RCC 7860 (cell line): ENCODE data around the gene DEFB115.
"Not testable (repeated sequence)": the region's sequence is repeated elsewhere in the genome, so short reads cannot be mapped to it uniquely, and the experiment has no call there.

Experiments used
- DNase-seq: peaks from one replicate; pipeline ENCODE4 v3.0.0-alpha.2; 2015; ENCODE audit warnings: low spot score
- FAIRE-seq: peaks from 2 replicates; lab custom pipeline; 2012; peaks lifted over from hg19 to GRCh38; lab: Jason Lieb, UNC

The DEFB115 gene

GRCh38 chr20:31257364-31257763 lies at the start of gene DEFB115:
Gene DEFB115, plus strand, starts transcription at chr20:31257664. Its CDS starts 0 bp downstream, at chr20:31257664.
- FAIRE-seq, result no peak
- DNase-seq, result no peak

GRCh38 chr20:31236953-31237352 lies 20.5 kb upstream of the DEFB115 start:
- DNase-seq (no peak), FAIRE-seq (no peak)

- FAIRE-seq (no peak), DNase-seq (no peak)
These were observed 19.7 kb upstream of the DEFB115 start for GRCh38 chr20:31237763-31238162.

GRCh38 chr20:31239139-31239538 lies 18.3 kb upstream of the DEFB115 start:
- FAIRE-seq, result no peak
- DNase-seq, result no peak

- no peak for DNase-seq
- FAIRE-seq, result no peak
These were observed 505 bp upstream of the DEFB115 start for GRCh38 chr20:31256959-31257358.

- DNase-seq, result peak; percentile 41
- FAIRE-seq, result no peak
These were observed 3.0 kb downstream of the DEFB115 start for GRCh38 chr20:31260326-31260932.

GRCh38 chr20:31274441-31274840 lies 17.0 kb downstream of the DEFB115 start:
- FAIRE-seq (no peak), DNase-seq (no peak)

GRCh38 chr20:31278178-31278577 lies 20.7 kb downstream of the DEFB115 start:
- DNase-seq (no peak), FAIRE-seq (no peak)

GRCh38 chr20:31284964-31285363 lies 27.5 kb downstream of the DEFB115 start:
- DNase-seq, FAIRE-seq: not testable (repeated sequence)

GRCh38 chr20:31308535-31309162 lies 51.2 kb downstream of the DEFB115 start, which contains the start of gene DEFB116:
Gene DEFB116, minus strand, starts transcription at chr20:31308585. Its CDS starts 0 bp downstream, at chr20:31308585.
- FAIRE-seq, result no peak
- DNase-seq, result no peak
